Measurements from ENCODE around the gene CLTA.

Gene CLTA

GRCh38 chr9:36187414-36187813 lies 3.3 kb upstream of the CLTA start:
- no peak for DNase-seq (ENCODE audit: low read depth in 3 of 3, low spot score in 1 of 3)

DNA sequence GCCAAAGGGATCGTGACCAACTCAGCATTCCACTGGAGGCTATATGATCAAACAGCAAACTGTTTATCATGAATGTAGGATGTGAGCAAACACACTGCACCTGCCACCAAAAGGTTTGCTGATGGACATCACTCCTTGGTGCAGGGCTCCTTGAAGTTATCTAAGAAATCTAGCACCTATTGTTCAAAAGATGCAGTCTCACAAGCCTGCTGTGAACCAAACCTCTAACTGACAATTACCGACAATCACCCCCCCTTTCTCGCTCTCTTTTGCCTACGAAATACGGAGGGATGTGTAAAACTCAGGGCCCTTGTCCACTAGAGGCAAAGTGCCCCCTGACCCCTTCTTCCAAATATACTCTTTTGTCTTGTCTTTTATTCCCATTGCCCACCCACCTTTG lies 2.5 kb upstream of the CLTA start:
- DNase-seq (ENCODE audit: low read depth in 3 of 3, low spot score in 1 of 3), result no peak

- DNase-seq (ENCODE audit: low read depth in 3 of 3, low spot score in 1 of 3), result no peak
These were observed 745 bp upstream of the CLTA start for GRCh38 chr9:36189976-36190375.

DNA sequence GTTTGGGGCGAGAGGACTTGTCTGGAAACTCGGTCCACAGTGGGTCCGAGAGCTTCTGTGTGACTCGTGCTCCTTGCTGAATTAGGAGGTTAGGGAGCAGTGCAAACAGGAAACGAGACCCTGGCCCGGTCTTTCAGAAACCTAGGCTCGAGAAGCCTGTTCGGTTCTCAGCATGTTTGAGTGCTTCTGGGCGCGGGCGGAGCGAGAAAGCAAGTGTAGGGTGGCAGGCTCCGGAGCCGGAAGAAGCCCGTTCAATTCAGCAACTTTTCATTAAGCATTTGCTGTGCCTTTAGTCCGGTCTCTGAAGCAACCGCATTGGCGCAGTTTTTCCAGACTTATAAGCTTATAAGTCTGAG lies 547 bp downstream of the CLTA start:
- DNase-seq (ENCODE audit: low read depth in 3 of 3, low spot score in 1 of 3), result peak in 2 of 3 donors; percentile 4 to 25

DNA sequence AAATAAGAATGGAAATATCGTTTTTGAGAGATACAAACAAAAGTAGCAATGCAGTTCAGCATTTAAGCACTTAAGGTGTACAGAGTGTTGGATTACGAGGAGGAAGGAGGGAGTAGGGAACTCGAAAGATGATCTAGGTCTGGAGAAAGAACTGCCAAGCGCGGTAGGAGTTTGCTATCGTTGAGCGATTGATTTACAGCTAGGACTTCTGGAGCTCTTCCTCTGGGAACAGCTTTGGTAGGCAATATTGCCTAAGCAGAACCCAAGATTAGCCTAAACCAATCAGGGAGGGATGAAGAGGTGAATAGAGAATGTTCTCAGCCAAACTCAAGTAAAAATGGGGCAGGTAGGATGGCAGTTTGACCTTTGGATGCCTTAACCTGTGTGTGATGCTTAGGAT lies 965 bp downstream of the CLTA start:
- DNase-seq (ENCODE audit: low read depth in 3 of 3, low spot score in 1 of 3), result no peak

DNA sequence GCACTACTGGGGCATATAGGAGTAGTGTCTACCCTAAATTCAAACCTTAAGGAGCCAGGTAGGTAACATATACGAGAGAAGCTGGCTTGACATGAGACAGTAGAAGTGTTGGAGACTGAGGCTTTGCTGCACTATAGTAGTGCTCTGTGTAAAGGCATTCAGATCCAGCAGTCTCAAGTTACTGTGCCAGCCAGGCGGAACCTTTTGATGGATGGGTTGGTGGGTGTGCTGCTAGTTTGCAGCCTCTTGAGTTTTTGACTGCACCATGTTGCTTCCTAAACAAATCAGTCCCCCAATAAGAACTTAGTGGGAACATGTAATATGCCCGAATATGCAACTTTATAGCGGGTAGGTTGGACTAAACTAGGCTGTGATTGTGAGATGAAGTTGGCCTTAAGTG lies 1.5 kb downstream of the CLTA start:
- DNase-seq (ENCODE audit: low read depth in 3 of 3, low spot score in 1 of 3), result no peak

DNA sequence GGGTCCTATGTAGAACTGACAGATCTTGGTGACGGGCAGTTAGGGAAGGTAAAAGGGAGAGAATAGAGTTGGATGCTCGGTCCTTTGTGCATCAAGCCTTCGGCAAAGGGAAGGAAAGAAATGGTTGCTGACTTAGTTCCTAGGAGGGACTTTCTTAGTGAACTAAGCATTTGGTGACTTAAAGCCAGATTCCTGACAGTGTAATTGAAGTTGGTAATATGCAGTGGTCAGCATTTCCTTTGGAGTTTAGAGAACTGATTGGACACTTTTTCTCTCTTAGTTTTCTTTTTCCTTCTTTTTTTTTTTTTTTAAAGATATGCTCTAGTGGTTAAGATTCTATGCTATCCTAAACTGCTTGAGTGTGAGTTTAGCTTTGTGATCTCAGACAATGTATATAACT lies 2.3 kb downstream of the CLTA start:
- DNase-seq (ENCODE audit: low read depth in 3 of 3, low spot score in 1 of 3), result no peak

DNA sequence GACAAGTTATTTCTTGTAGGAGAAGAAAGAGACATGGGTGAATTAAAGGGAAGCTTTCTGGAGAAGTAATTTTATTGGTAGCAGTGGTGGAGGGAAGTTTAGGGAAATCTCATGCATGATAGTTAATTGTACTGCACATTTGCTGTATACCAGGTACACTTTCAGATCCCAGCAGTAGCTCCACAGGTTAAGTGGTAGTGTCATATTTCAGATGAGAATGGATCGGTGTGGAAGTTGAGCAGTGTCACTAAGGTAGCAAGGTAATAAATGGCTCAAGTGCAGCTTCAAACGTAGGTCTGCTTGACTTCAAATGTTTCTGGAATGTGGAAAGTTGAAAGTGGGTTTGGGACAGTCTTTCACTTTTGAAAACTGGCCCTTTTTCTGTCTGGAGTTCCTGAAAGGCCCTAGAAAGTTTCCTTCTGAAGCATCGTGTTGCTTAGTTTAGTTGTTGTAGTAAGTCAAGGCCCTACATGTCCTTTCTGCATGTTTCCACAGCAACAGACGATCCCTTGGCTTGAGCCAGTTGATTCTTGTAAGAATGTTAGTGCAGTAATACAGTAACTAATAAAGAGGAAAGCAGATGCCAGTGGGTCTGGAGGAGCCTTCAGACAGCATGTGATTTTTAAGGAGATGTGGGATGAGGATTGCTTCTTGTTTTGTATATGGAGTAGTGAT lies 3.7 kb downstream of the CLTA start:
- no peak for DNase-seq (ENCODE audit: low read depth in 3 of 3, low spot score in 1 of 3)

- DNase-seq (ENCODE audit: low read depth in 3 of 3, low spot score in 1 of 3), result no peak
These were observed 14.3 kb downstream of the CLTA start for GRCh38 chr9:36204906-36205547.

DNA sequence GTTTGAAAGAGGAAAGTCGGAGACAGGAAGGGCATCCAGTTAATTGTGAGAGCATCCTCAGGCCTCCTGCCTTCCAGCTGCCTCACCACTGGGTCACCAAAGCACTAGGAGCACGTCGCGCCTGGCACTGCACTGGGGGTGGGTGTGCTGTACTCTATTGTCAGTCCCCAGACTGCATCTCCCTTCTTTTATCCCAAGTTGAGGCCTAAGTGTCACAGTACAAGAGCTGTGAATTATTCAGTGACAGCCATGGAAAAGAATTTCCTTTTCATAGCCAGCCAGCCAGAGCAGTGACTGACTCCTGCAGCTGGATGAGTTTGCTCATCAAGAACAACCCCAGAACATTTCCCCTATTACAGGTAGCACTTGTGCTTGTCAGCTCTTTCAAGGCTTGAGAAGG lies 16.3 kb downstream of the CLTA start:
- DNase-seq (ENCODE audit: low read depth in 3 of 3, low spot score in 1 of 3), result no peak

GRCh38 chr9:36207546-36208012 lies 16.9 kb downstream of the CLTA start:
- no peak for DNase-seq (ENCODE audit: low read depth in 3 of 3, low spot score in 1 of 3)

DNA sequence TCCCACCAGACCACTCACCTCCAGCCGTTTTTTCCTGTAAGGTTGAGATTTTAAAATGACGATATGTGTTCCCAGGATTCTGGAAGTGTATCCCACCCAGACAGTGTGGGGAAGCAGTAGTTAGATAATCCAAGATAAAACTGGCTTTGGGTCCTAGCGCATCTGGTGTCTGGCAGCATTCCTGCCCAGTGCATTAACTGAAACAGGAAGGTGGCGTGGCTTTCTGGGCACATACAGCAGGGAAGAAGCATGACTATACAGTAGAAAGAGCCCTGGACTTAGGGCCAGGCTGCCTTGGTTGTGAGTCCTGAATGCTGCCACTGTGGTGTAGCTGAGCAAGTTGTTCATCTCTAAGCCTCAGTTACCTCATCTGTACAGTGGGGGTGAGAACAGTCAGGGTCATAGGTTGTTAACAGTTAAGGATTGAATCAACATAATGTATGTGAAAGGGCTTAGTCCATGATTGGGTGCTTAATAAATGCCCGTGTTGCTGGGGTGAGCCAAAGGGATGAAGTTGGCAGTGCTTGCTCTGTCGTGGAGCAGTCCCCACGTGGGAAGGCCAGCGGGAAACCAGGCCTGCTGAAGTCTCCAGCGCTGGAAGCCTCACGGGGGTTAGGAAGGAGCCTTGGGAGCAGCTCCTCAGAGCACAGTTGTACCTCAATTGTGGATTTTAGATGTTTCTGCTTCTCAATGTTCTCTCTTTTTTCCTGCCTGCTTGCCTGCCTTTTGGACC lies 18.0 kb downstream of the CLTA start:
- no peak for DNase-seq (ENCODE audit: low read depth in 3 of 3, low spot score in 1 of 3)

GRCh38 chr9:36210722-36211121 lies 20.0 kb downstream of the CLTA start:
- DNase-seq (ENCODE audit: low read depth in 3 of 3, low spot score in 1 of 3), result no peak

GRCh38 chr9:36211510-36211909 lies 20.8 kb downstream of the CLTA start:
- no peak for DNase-seq (ENCODE audit: low read depth in 3 of 3, low spot score in 1 of 3)

- no peak for DNase-seq (ENCODE audit: low read depth in 3 of 3, low spot score in 1 of 3)
These were observed 22.7 kb downstream of the CLTA start for GRCh38 chr9:36213387-36213786.

GRCh38 chr9:36213989-36214388 lies 23.3 kb downstream of the CLTA start:
- DNase-seq (ENCODE audit: low read depth in 3 of 3, low spot score in 1 of 3), result no peak

- DNase-seq (ENCODE audit: low read depth in 3 of 3, low spot score in 1 of 3), result no peak
These were observed 23.9 kb downstream of the CLTA start for GRCh38 chr9:36214571-36214970.

GRCh38 chr9:36217256-36217968 lies 26.7 kb downstream of the CLTA start:
- no peak for DNase-seq (ENCODE audit: low read depth in 3 of 3, low spot score in 1 of 3)

GRCh38 chr9:36218011-36218410 lies 27.3 kb downstream of the CLTA start:
- no peak for DNase-seq (ENCODE audit: low read depth in 3 of 3, low spot score in 1 of 3)

- DNase-seq (ENCODE audit: low read depth in 3 of 3, low spot score in 1 of 3), result no peak
These were observed 27.7 kb downstream of the CLTA start for GRCh38 chr9:36218411-36218901.

DNA sequence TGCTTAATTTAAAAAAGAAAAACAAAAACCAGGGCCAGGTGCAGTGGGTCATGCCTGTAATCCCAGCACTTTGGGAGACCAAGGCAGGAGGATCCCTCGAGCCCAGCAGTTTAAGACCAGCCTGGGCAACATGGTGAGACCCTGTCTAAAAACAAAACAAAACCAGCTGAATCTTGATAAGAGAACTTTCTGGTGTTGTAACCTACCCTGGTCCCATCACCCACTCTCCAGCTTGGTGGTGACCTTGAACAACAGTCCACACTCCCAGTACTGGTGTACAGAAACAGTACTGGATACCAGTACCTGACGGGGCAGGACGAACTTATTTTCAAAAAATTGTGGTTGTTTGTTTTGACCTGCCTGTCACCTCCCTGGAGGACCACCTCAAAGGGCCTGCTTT lies 30.9 kb downstream of the CLTA start:
- no peak for DNase-seq (ENCODE audit: low read depth in 3 of 3, low spot score in 1 of 3)

GRCh38 chr9:36222449-36222848 lies 31.7 kb downstream of the CLTA start:
- no peak for DNase-seq (ENCODE audit: low read depth in 3 of 3, low spot score in 1 of 3)

Data from stimulated activated CD4-positive, alpha-beta T cell treated with anti-CD3 and anti-CD28 coated beads, TNF-alpha, amount 100 ng/mL, for 1 hour (primary cell).